Measurements from ENCODE around the gene NAA16.
A peak's percentile ranks its signal among the peaks of the same experiment; 100 is the strongest.
"Not testable (repeated sequence)": the region's sequence is repeated elsewhere in the genome, so short reads cannot be mapped to it uniquely, and the experiment has no call there.

The NAA16 gene

DNA sequence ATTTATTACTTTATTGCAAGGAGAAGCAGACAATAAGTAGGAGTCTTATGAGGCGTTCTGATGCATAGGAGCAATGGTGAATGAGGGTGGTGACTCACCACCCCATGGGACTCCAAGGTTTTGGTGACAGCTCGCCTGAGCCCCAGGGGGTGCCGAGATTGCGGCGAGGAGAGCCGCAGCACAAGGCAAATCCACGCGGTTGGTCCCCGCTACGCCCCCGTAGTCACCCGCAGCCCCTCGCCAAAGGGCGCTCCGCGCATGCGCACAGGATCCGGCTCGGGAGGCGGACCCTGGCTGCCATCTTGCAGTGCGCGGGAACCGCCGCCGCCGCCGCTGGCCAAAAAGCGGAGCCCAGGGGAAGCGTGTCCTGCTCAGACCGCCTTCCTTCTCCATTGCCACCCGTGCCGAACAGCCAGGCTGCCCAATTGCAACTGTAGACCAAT lies at the start of gene NAA16:
TSS of gene NAA16 (plus strand) at position 305 of the 443 bp plus-strand sequence. CDS start 262 bp downstream, outside the sequence.
- peak; percentile 87 to 88 for DNase-seq

DNA sequence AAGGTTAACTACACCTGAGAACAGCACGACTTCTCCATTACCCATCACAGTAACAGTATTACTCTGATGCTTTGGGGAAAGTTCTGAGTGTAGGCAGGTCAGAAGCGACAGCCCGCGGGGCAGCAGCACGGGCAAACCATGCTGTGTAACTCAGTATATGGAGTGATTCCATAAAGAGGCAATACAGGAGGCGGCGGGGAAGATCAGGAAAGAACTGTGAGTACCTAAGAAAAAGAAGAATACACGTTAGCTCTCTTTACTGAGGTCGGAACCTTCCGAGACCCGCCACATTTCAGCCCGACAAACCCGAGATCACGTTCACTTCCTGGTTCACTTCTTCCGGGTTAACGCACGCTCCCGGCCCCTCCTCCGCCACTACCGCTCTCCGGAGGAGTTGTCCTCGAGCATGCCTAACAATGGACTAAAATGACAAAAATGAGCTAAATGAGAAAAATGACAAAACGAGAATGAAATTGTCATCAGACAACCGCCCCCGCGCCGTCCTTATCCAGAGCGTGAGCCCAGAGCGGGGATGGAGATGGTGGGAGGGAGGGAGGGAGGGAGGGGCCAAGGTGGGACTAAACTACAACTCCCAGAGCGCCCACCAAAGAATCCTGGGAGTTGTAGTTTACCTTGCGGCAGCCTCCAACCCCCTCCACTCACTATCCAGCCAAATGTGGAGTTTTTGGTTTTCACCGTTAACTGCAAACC lies 47.7 kb upstream of the NAA16 start, which contains the start of gene MTRF1:
TSS of gene MTRF1 (minus strand) at position 316 of the 711 bp plus-strand sequence. CDS start 2,669 bp downstream, outside the sequence.
- DNase-seq = peak; percentile 47 to 77

DNA sequence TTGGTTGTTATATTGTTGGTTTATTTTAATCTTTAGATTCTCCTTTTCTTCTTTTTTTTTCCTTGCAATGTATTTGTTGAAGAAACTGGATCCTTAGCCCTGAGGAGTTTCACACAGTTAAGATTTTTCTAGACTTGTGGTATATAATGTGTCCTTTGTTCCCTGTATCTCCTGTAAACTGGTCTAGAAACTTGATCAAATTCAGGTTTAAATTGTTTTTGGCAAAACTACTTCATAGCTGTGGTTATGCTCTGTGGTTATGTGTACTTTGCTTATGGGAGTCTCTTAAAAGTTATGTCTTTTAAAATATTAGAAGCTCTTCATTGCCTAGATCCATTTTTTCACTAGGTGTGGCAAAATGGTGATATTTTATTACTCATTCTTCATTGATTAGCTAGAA lies 44.0 kb upstream of the NAA16 start:
- DNase-seq = no peak

DNA sequence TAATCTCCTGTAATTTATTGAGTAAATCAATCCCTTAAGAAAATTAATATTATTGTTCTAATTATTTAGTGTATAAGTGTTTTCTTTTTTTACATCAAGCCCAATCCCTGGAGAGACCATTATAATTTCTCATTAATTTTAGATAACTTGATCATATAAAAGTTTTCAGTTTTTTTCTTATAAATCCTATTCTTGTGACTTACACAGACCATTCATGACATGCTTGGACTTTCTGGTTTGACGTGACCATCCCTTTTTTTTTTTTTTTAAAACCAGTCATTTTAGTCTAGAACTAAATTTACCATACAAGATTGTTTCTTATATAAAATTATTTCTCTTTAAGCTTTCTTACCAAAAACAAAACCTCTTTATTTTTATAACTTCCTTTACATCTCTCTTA lies 42.3 kb upstream of the NAA16 start:
- peak in 1 of 2 experiments; percentile 4 for DNase-seq

DNA sequence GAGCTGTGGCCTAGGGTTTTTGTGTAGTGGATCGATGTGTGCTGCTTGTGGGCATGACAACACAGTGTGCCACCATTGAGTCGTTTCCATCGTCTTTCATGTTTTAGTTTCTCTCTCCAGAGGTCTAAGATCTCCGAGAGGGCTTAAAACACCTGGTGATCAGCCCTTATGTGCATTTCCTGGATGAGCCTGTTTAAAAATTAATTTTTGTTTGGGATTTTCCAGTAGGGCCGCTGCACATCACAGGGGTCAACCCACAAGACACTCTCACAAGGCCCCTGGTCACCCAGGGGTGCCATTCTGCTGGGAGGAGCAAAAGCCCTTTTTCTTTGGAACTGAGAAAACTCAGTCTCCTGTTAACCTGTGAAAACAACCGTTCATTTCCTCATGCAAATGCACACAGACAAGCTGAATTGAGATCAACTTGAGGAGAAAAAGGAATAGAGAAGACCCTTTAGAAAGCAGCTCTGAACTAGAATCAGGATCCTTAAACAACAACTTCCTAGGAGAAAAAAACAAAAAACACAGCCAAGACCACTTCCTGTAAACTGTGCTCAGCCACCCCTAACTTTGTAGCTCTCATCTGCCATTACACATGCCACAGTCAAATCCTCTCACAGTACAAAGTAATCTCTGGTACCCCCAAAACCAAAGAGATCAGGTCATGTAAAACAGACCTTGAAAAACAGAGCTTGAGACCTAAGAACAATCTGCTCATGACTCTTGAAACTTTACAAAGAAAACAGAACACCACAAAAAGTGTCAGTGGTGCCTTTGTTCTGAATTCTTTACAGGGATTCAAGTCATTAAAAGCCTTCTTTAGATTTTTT lies 39.4 kb upstream of the NAA16 start:
- no peak for DNase-seq

- no peak for DNase-seq
Observed at GRCh38 chr13:41273831-41274441, 37.1 kb upstream of the NAA16 start.

DNA sequence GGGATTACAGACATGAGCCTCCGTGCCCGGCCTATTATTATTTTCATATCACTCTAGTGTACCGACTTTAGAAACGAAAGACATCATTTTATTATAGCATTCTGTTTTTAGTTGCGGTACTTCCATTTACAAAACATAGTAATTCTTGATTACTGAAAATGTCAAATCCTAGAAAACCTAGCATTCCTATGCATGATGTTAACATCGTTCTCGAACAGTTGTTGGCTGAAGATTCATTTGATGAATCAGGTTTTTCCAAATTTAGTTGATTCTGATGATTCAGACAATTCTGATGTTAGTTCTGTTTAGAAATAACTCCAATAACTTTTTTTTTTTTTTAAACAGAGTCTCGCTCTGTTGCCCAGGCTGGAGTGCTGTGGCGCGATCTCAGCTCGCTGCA lies 36.2 kb upstream of the NAA16 start:
- no peak for DNase-seq

GRCh38 chr13:41276824-41277223 lies 34.2 kb upstream of the NAA16 start:
- DNase-seq = no peak

GRCh38 chr13:41279156-41279555 lies 31.9 kb upstream of the NAA16 start:
- DNase-seq = not testable (repeated sequence)

- DNase-seq = no peak
Observed at GRCh38 chr13:41282129-41282571, 28.9 kb upstream of the NAA16 start.

GRCh38 chr13:41284512-41285288 lies 26.4 kb upstream of the NAA16 start:
- DNase-seq = no peak

GRCh38 chr13:41286370-41286769 lies 24.7 kb upstream of the NAA16 start:
- DNase-seq = no peak

- DNase-seq = no peak
Observed at GRCh38 chr13:41289463-41289881, 21.6 kb upstream of the NAA16 start.

DNA sequence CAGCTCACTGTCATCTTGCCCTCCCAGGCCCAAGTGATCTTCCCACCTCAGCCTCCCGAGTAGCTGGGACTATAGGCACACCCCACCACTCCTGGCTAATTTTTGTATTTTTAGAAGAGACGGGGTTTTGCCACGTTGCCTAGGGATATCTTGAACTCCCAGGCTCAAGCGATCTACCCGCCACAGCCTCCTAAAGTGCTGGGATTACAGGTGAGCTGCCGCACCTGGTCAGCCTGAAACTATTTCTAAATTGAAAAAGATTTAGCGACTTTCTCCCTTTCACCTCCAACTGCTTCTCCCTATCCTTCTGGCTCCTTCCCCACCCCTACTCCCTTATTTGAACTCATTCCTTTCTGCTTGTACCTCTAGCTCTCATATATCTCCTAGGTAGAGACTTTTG lies 19.8 kb upstream of the NAA16 start:
- DNase-seq = no peak

DNA sequence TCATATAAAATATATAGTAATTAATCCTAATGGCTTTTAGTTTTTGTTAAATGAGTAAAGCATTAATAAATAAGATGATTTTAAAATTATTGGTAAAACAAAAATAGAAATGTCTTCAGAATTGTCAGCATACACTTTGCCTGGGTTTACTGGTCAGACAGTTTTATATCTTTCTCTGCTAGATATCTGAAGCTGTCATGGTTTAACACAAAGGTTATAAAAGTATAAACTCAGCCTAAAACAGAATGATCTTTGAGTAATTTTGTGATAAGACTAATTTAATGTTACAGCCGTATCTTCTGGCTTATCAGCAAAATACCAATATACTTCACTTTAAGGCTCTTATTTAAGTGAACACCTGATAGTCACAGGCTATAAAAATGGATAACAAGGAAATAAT lies 17.8 kb upstream of the NAA16 start:
- no peak for DNase-seq

DNA sequence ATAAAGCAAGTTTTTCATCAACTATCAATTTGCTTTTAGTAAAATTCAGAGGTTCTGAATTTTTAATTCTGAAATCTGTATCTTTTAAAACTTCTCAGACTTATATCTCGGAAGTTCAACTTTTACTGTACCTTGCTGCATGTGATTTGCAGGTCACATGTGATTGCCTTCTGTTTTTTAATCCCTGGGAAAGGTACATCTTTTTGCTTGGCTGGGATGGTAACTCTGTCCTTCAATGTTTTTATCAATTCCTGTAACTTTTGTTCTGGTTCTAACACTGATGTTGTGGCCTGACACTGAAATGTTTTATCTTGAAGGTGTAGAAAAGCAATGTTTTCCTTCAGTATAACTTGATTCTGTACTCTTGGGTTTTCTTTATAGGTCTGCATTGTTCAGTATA lies 16.2 kb upstream of the NAA16 start:
- DNase-seq = no peak

- DNase-seq = no peak
Observed at GRCh38 chr13:41295973-41296372, 15.1 kb upstream of the NAA16 start.

DNA sequence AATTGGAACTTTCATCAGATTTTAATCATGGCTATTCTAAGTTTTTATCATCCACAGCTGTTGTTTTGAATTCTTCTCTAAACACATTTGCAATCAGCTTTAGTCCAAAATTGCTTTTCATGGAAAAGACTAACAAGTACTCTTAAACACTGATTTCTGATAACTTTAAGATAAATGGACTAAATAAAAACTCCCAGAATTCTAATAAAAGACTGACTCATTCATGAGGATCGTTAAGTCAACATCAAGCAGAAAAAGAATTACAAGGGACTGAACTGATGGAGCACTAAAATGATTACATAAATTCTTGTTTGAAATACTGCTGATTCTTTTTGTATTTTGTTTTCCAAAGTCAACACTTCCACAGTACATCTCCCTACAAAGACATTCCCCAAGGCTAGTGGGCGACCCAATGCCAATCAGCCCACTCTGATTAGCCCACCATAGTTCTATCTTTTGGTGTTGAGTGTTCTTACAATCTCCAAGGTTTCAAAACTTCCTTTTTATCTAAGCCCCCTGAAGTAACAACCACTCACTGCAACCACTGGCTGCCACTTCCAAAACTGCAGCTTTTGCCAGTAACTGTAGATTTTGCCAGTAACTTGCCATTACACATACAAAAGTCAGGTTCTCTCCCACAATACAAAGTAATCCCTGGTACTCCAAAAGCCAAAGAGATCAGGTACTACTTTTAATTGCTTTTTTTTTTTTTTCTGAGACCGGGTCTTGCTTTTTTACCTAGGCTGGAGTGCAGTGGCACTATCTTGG lies 14.0 kb upstream of the NAA16 start:
- no peak for DNase-seq

DNA sequence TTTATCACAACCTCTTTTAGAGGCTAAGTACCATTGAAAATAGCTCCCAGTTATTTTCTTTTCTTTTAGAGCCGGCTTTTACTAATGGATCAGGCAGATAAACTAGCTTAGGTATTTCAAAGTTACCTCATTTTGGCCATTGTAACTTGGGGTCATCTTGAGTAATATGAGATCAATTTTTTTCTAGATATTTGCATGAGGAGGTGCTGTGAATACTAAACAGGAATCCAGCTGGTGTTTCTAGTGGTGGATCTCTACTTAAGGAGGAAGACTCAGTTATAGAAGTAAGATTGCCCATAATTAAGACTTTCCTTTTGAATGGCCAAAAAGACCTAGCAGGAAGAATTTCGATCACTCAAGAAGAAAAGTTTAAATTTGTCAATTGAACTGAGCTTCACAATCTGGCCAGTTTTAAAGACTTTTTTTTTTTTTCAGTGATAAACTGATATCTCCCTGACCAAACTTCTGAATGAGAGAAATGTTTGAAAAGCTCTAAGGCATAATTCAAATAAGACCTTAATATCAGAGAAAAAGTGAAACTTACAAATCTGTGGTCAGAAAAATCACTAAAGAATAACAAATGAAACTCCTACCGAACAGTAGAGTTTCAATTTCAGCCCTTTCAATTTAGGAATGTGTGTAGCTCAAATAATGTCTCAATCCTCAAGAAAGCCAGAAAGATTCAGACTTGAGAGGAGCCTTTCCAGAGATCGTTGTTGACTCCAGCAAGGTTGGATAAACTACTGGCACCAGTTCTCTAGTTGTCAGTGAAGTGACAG lies 11.6 kb upstream of the NAA16 start:
- no peak for DNase-seq

GRCh38 chr13:41302743-41303142 lies 8.3 kb upstream of the NAA16 start:
- DNase-seq = no peak

GRCh38 chr13:41304551-41304950 lies 6.5 kb upstream of the NAA16 start:
- no peak for DNase-seq

Data from NCI-H2081 (cell line).